Ishikawa (cell line): ENCODE measurements around the gene CCDC47.

Source experiments
- EP300 ChIP-seq: IDR thresholded peaks from 2 replicates; pipeline ENCODE4 v1.6.1; 2012; ENCODE audit warnings: borderline replicate concordance
- FOXM1 ChIP-seq: IDR thresholded peaks from 2 replicates; pipeline ENCODE4 v1.6.1; 2012; ENCODE audit warnings: low read depth, borderline replicate concordance
- MAX ChIP-seq: IDR thresholded peaks from 2 replicates; pipeline ENCODE4 v1.6.1; 2012
- RAD21 ChIP-seq: IDR thresholded peaks from 2 replicates; pipeline ENCODE4 v1.6.1; 2012; ENCODE audit warnings: low read depth
- TAF1 ChIP-seq: IDR thresholded peaks from 2 replicates; pipeline ENCODE4 v1.6.1; 2012; ENCODE audit warnings: low read depth, mild to moderate bottlenecking
- USF1 ChIP-seq: IDR thresholded peaks from 2 replicates; pipeline ENCODE4 v1.6.1; 2012
- YY1 ChIP-seq: IDR thresholded peaks from 2 replicates; pipeline ENCODE4 v1.6.1; 2012; ENCODE audit warnings: low read depth
- ZBTB7A ChIP-seq: IDR thresholded peaks from 2 replicates; pipeline ENCODE4 v1.6.1; 2012; ENCODE audit warnings: low read depth

- no peak for TF ChIP-seq EP300
- TF ChIP-seq YY1 = no peak
- TF ChIP-seq TAF1 = no peak
- no peak for TF ChIP-seq RAD21
- no peak for TF ChIP-seq FOXM1
- no peak for TF ChIP-seq USF1
- TF ChIP-seq MAX = no peak
- TF ChIP-seq ZBTB7A = no peak
These were observed 32.3 kb downstream of the CCDC47 start for GRCh38 chr17:63741143-63741407.
